Motor neuron (in vitro differentiated cells): Measurements from ENCODE around the gene IFT27. TPM values are rescaled to one million over a fixed set of nuclear protein-coding genes. Genes with fewer than 3 reads are reported as not detected.
A peak's percentile ranks its signal among the peaks of the same experiment; 100 is the strongest.

Experiments
- ATAC-seq, 8 experiments: fragments of 200-7000 bp; cut with Tn5 transposase; replicated peaks in 6 of 8; 2 replicates each; pipeline ENCODE4 v1.8.0; 2021; ENCODE audit warnings: mild to moderate bottlenecking in 8 of 8, moderate library complexity in 8 of 8
- H3K27ac ChIP-seq, 2 donors: fragments of 250-450 bp; sonication (Bioruptor Pico); 2 replicates each; pipeline ENCODE4 v1.9.0; 2021; ENCODE audit warnings: antibody characterized with exemption in 2 of 2, mild to moderate bottlenecking in 2 of 2, moderate library complexity in 1 of 2
- H3K4me1 ChIP-seq, 2 donors: fragments of 250-450 bp; sonication (Bioruptor Pico); replicated peaks in 1 of 2; 2 replicates each; pipeline ENCODE4 v1.6.1; 2021; ENCODE audit warnings: antibody characterized with exemption in 2 of 2, mild to moderate bottlenecking in 2 of 2, moderate library complexity in 1 of 2
- H3K4me3 ChIP-seq, 5 donors: fragments of 250-450 bp; sonication (Bioruptor Pico); 2 replicates each; pipeline ENCODE4 v1.9.0; 2021; ENCODE audit warnings: antibody characterized with exemption in 5 of 5, mild to moderate bottlenecking in 5 of 5, moderate library complexity in 4 of 5
- whole genome bisulfite sequencing, 10 experiments: fragments of 450-650 bp; shearing (Covaris generic); methylation state at CpG; one replicate each; pipeline ENCODE4 v1.0.0; 2022; 5-methylcytosine and 5-hydroxymethylcytosine counted together
- in situ Hi-C, 9 experiments: fragments of 400-800 bp; cut with MboI; loops; one replicate each; pipeline ENCODE4 v1.15.0; 2021; ENCODE audit warnings: low sequenced_read_pairs in 9 of 9, low pct_unique_long_range_greater_than_20kb in 2 of 9; ENCODE audit not compliant: unreplicated experiment in 9 of 9
- total RNA-seq, 8 experiments: library from RNA; unstranded; fragments of 300-600 nt; gene quantifications; 2 replicates each; pipeline versions ENCODE4 v1.2.3 to v1.2.4, GENCODE V29; 2022

The IFT27 gene
- total RNA-seq, 8 experiments from 2014 or later: 21.1 to 100 (median 55.7) TPM

- in situ Hi-C loops: no loop called here
- H3K27ac ChIP-seq: no peak overlapping the region
- peaks cover 0 to 2% of the 10 kb centered on the region in 2 donors for H3K4me1 ChIP-seq
- WGBS, 10 experiments: 20 to 94% (median 80%) methylated on average over 1 to 3 of the region's 3 CpGs; no CpG with 5 or more reads in 5 of the 10 experiments
- H3K4me3 ChIP-seq: no peak overlapping the region
- ATAC-seq: no peak
Measured at GRCh38 chr22:36811094-36811800, 35.3 kb upstream of the IFT27 start.

GRCh38 chr22:36809351-36809750, 33.4 kb upstream of the IFT27 start:
- Histone ChIP-seq H3K4me1 (no peaks in the 10 kb centered on the region), H3K27ac (no peak overlapping the region), H3K4me3 (no peak overlapping the region)
- ATAC-seq: no peak
- 0 to 98% (median 73%) methylated on average over 1 to 6 of the region's 6 CpGs for WGBS, 10 experiments
- in situ Hi-C loops: no loop called here

DNA sequence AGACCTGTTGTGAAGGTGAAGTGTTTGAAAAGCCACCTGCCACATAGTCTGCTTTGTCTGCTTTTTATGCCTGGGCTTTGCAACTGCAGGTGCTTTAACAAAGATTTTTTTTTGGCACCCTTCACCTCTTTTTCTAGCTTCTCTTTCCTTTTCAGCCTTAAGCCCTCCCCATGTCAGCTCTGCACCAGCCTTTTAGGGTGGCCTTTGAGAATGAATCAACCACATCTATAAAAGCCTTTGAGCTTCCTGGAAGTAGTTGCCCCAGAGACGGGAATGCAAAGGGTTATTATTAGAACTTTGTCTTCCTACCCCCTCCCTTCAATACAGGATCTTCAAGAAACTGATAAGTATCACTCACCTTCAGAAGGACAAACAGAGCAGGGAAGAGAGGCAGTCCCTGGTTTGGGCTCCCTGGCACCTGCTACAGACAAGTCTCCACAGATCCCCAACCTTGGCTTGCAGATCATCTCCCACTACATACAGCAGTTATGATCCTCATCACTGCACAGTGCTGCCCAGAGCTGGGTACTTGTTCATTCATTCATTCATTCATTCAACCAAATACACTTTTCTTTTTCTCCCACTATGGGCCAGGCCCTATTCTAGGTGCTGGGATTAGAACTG, 32.9 kb upstream of the IFT27 start:
- Histone ChIP-seq H3K4me3 (no peak overlapping the region), H3K27ac (no peak overlapping the region), H3K4me1 (no peaks in the 10 kb centered on the region)
- WGBS, 10 experiments: 20 to 60% (median 55%) methylated on average over 1 of the region's 1 CpG; no CpG with 5 or more reads in 7 of the 10 experiments
- ATAC-seq: no peak
- in situ Hi-C loops: no loop called here

GRCh38 chr22:36807627-36808026, 31.7 kb upstream of the IFT27 start:
- no peak for ATAC-seq

DNA sequence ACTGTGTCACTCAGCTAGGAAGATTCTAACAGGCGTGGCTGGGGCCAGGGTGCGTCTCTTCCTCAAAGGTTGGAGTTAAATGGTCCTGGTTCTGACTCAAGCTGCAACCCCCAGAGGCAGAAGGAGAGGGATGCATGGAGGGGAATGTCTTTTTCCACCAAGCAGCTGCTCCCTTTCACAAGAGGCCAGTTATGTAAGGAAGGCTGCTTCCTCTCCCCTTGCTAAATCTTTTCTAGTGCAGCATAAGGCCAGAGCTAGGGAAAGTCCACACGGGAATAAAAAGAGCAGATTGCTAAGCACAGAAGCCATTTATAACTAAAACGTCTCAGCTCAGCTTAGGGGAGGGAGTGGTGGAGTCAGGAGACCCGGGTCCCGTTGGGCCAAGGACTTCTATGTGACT, 30.9 kb upstream of the IFT27 start:
- no peaks in the 10 kb centered on the region for H3K4me1 ChIP-seq
- H3K27ac ChIP-seq: no peak overlapping the region
- in situ Hi-C loops: no loop called here
- ATAC-seq: peak in 1 of 8 experiments; percentile 27
- no peak overlapping the region for H3K4me3 ChIP-seq
- 0 to 84% (median 60%) methylated on average over 1 to 6 of the region's 6 CpGs; no CpG with 5 or more reads in 4 of the 10 experiments for WGBS, 10 experiments

More at GRCh38 chr22:36807627-36808026, 31.7 kb upstream of the IFT27 start:
- Histone ChIP-seq H3K4me3 (no peak overlapping the region), H3K4me1 (no peaks in the 10 kb centered on the region), H3K27ac (no peak overlapping the region)
- in situ Hi-C loops: no loop called here
- 40 to 89% (median 62%) methylated on average over 1 to 7 of the region's 7 CpGs; no CpG with 5 or more reads in 3 of the 10 experiments for WGBS, 10 experiments

DNA sequence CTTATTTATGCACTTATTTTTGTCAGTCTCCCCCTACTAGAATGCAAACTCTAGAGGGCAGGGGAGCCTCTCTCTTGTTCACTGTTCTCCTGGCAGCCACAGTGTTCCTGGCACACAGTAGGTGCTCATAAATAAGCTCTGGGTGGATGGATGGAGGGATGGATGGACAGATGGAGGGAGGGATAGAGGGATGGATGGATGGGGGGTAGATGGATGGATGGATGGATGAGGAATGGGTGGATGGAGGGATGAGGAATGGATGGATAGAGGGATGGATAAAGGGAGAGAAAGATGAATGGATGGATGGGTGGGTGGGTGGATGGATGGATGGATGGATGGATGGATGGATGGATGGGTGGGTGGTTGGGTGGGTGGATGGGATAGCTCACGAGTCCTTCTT, 27.4 kb upstream of the IFT27 start:
- H3K27ac ChIP-seq: no peak overlapping the region
- in situ Hi-C loops: no loop called here
- no peak for ATAC-seq
- WGBS, 10 experiments: no CpG with 5 or more reads among the region's 1 CpG
- peaks cover 6 to 9% of the 10 kb centered on the region in 2 donors for H3K4me1 ChIP-seq
- H3K4me3 ChIP-seq: no peak overlapping the region

GRCh38 chr22:36798674-36799066, 22.8 kb upstream of the IFT27 start:
- WGBS, 10 experiments: 39 to 100% (median 87%) methylated on average over 1 to 3 of the region's 11 CpGs; no CpG with 5 or more reads in 6 of the 10 experiments
- peak overlapping the region; percentile 63 to 79 for H3K27ac ChIP-seq
- no peak overlapping the region for H3K4me3 ChIP-seq
- no peak for ATAC-seq
- H3K4me1 ChIP-seq: peaks cover 27 to 35% of the 10 kb centered on the region in 2 donors
- in situ Hi-C loops: loop anchor here in 2 of 9 experiments (25.0 kb wide), 1 partner anchor 189 kb away; no protein-coding TSS in a partner anchor

DNA sequence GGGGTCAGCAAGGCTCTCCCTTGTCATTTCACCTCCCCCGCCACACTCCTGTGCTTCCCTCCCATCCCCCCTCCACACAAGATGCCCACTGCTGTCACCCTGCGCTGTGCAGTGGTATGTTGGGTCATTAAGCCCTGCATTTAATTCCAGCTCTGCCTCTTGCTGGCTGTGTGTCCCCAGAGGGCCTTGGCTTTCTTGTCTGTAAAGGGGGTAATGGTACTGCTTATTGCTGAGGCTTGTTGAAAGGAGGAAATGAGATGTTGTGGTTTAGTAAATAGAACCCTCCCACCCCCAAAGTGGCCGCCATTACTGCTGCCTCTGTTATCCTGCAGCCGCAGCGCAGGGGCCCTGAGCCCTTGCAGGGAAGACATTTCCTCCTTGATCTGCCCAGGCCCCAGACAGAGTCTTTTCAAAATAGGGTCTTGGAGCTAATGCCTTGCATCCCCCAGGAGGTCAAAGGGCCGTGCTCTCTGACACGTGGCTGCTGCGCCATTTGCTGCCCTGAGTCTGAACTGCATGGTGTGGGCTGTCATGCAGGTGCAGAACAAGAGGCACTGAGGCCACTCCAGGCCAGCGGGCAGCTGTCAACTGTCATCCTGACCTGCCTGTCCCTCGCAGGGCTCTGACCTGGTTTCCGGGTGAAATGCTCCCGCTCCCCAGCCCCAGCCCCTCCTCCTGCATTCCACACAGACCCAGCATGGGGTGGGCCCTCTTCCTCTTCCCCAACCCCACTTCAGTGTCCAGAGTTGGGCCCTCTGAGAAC, 22.2 kb upstream of the IFT27 start:
- 0 to 80% (median 17%) methylated on average over 1 to 3 of the region's 12 CpGs; no CpG with 5 or more reads in 5 of the 10 experiments for WGBS, 10 experiments
- Histone ChIP-seq H3K4me3 (no peak overlapping the region), H3K4me1 (peaks cover 27 to 35% of the 10 kb centered on the region in 2 donors), H3K27ac (peak overlapping the region; percentile 63 to 79)
- in situ Hi-C loops: loop anchor here in 2 of 9 experiments (25.0 kb wide), 1 partner anchor 189 kb away; no protein-coding TSS in a partner anchor
- peak in 5 of 8 experiments; percentile 57 to 79 (median 64) for ATAC-seq

DNA sequence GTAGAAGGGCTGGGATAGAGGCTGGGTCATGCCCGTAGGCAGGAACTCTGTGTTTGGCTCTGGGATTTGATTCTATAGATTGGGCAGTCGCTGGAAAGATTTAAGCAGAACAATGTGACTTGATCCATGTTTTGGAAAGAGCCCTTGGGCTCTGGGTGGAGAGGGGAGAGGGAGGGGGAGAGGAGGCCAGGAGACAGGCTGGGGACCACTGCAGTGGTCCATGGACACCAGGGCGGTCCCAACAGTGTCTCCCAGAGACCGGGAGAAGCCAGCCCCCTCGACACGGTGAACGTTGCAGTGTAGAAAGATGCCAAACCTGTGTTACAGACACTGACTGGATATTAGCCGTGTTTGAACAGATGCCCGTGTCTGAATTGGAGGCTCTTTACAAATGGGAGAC, 21.5 kb upstream of the IFT27 start:
- in situ Hi-C loops: loop anchor here in 2 of 9 experiments (25.0 kb wide), 1 partner anchor 190 kb away; no protein-coding TSS in a partner anchor
- Histone ChIP-seq H3K4me1 (peaks cover 27 to 35% of the 10 kb centered on the region in 2 donors), H3K27ac (peak overlapping the region; percentile 63 to 79), H3K4me3 (no peak overlapping the region)
- peak in 5 of 8 experiments; percentile 28 to 55 (median 41) for ATAC-seq
- WGBS, 10 experiments: 0 to 60% (median 48%) methylated on average over 1 to 3 of the region's 9 CpGs; no CpG with 5 or more reads in 3 of the 10 experiments

DNA sequence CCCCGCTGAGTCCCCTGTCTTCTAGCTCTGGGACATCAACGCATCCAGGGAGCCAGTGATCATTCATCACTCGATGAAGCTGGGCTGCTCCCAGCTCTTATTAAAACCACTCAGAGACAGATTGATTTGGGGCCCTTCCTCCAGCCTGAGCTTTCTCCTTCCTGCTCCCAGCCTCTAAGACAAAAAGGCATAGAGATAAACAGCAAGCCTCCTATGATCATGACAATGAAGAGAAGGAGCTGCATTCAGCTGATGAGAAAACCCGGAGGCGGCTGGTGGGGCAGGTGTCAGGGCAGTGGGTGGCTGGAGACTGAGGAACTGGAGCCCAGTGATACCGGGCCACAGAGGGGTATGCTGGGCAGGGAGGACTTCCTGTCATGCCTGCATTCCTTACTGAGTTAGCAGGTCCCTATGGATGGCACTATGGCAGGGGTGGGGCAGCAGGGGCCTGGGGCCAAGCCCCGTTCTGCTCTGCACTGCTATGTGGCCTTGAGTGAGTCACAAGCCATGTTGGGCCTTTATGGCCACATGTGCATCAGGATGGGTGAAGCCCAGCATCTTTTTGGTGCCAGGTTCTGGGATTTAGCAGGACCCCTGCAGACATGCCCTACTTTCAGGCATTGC, 20.7 kb upstream of the IFT27 start:
- peak in 5 of 8 experiments; percentile 48 to 68 (median 59) for ATAC-seq

GRCh38 chr22:36795633-36796032, 19.7 kb upstream of the IFT27 start:
- no peak overlapping the region for H3K27ac ChIP-seq
- in situ Hi-C loops: loop anchor here in 2 of 9 experiments (25.0 kb wide), 1 partner anchor 192 kb away; no protein-coding TSS in a partner anchor
- H3K4me1 ChIP-seq: peaks cover 27 to 35% of the 10 kb centered on the region in 2 donors
- peak in 2 of 8 experiments; percentile 29 to 43 for ATAC-seq
- 10 to 100% (median 85%) methylated on average over 2 to 7 of the region's 7 CpGs; no CpG with 5 or more reads in 3 of the 10 experiments for WGBS, 10 experiments
- no peak overlapping the region for H3K4me3 ChIP-seq

More for the DNA sequence above, 20.7 kb upstream of the IFT27 start:
- H3K4me3 ChIP-seq: no peak overlapping the region
- peak overlapping the region; percentile 11 to 38 for H3K27ac ChIP-seq
- H3K4me1 ChIP-seq: peaks cover 27 to 35% of the 10 kb centered on the region in 2 donors
- in situ Hi-C loops: loop anchor here in 2 of 9 experiments (25.0 kb wide), 1 partner anchor 191 kb away; no protein-coding TSS in a partner anchor
- WGBS, 10 experiments: 0 to 20% (median 0%) methylated on average over 1 to 2 of the region's 7 CpGs; no CpG with 5 or more reads in 3 of the 10 experiments

- peak in 5 of 8 experiments; percentile 36 to 53 (median 51) for ATAC-seq
- in situ Hi-C loops: loop anchor here in 2 of 9 experiments (25.0 kb wide), 1 partner anchor 197 kb away; no protein-coding TSS in a partner anchor
- Histone ChIP-seq H3K4me3 (no peak overlapping the region), H3K4me1 (peaks cover 0 to 3% of the 10 kb centered on the region in 2 donors), H3K27ac (no peak overlapping the region)
- WGBS, 10 experiments: 0 to 89% (median 32%) methylated on average over 1 to 7 of the region's 7 CpGs; no CpG with 5 or more reads in 4 of the 10 experiments
Measured at GRCh38 chr22:36790648-36791047, 14.7 kb upstream of the IFT27 start.
